ENCODE data around the gene CPTP. TPM values are rescaled to one million over a fixed set of nuclear protein-coding genes. Genes with fewer than 3 reads are reported as not detected.

Gene CPTP
- total RNA-seq = 10 to 100 TPM in 2 of 4 donors, 1 to 10 TPM in 2; 8.5 to 18.6 (median 11.5) TPM

DNA sequence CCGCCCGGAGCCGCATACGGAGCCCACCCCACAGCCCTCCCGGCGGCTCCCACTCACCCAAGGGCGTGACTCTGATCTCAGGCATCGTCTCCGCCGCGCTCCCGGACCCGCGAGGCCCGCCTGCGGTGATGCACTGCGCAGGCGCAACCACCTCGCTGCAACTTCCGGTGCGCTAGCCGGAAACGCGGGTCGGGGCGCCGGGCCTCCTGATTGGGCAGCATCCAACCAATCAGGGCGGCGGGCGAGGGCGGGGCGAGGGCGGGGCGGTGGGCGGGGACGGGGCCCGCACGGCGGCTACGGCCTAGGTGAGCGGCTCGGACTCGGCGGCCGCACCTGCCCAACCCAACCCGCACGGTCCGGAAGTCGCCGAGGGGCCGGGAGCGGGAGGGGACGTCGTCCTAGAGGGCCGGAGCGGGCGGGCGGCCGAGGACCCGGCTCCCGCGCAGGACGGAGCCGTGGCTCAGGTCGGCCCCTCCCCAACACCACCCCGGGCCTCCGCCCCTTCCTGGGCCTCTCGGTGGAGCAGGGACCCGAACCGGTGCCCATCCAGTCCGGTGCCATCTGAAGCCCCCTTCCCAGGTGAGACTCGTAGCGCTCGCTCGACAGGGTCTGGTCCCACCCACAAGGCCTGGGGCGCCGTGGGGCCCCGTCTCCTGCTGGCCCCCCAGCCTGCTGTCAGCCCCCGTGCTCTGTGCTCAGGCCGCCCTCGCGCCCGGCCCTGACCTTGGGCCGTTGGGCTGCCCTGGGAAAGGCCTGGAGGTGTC lies at the start of gene CPTP, which contains the start of gene INTS11:
TSS of gene CPTP (plus strand) at position 279 of the 764 bp plus-strand sequence. CDS start 2,109 bp downstream, outside the sequence.
TSS of gene INTS11 (minus strand) at position 137 of the 764 bp plus-strand sequence. CDS start at position 85, 52 bp downstream.
- TF ChIP-seq, protein P1, sequence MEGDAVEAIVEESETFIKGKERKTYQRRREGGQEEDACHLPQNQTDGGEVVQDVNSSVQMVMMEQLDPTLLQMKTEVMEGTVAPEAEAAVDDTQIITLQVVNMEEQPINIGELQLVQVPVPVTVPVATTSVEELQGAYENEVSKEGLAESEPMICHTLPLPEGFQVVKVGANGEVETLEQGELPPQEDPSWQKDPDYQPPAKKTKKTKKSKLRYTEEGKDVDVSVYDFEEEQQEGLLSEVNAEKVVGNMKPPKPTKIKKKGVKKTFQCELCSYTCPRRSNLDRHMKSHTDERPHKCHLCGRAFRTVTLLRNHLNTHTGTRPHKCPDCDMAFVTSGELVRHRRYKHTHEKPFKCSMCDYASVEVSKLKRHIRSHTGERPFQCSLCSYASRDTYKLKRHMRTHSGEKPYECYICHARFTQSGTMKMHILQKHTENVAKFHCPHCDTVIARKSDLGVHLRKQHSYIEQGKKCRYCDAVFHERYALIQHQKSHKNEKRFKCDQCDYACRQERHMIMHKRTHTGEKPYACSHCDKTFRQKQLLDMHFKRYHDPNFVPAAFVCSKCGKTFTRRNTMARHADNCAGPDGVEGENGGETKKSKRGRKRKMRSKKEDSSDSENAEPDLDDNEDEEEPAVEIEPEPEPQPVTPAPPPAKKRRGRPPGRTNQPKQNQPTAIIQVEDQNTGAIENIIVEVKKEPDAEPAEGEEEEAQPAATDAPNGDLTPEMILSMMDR (IDR thresholded peaks at IDR 0.05) = no peak
- ATAC-seq (ENCODE audit: low FRiP score) = peak; percentile 79
- DNase-seq (ENCODE audit: low spot score) = peak; percentile 80

DNA sequence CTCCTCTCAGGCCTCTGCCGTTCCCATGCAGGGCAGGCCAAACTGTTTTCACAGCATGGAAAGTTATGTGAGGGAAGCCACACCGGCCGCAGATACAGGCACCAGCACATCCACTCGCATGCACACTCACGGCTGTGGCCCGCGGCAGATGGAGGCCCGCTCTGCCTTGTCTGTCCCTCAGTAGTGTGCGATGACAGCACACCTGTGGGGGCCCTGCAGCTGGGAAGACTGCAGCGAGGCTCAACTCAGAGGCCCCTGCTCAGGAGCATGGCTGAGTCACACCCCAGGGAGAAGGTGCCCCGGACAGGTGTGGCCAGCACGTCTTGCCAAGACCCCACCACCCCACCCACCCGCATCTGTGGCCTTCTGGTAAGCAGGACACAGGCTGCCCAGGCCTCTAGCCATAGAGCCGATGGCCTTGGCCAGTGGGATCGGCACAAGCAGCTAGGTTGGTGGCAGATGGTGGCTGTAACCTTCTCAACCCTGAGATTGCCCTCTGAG lies 49.6 kb upstream of the CPTP start:
- ATAC-seq (ENCODE audit: low FRiP score) = no peak
- TF ChIP-seq, protein P1 (IDR thresholded peaks at IDR 0.05) = no peak
- no peak for DNase-seq (ENCODE audit: low spot score)

DNA sequence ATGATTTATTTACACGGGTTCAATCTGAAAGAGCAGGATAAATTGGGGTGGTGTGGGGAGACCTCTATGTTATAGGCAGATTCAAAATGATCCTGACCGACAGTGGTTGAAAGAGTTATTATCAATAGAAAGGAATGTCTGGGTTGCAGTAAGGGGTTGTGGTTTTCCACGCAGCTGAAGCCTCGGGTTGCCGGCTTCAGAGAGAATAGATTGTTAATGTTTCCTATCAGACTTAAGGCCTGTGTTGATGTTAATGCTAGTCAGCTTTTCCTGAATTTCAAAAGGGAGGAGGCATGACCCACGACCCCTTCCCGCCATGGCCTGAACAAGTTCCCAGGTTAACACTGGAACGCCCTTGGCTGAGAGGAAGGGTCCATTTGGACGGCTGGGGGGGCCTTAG lies 48.8 kb upstream of the CPTP start:
- TF ChIP-seq, protein P1 (IDR thresholded peaks at IDR 0.05) = no peak
- no peak for DNase-seq (ENCODE audit: low spot score)
- ATAC-seq (ENCODE audit: low FRiP score) = no peak

DNA sequence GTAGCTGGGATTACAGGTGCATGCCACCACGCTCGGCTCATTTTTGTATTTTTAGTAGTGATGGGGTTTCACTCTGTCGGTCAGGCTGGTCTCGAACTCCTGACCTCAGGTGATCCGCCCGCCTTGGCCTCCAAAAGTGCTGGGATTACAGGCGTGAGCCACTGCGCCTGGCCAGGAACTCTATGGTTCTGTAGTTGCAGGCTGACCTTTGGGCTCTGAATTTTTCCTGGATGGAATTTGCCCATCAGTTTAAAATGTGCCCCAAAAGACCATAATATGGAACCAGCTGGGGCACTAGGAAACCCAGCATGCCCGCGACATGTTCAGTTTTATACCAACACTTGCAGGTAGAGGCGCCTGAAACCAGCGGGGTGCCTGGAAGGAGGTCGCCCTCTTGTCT lies 46.0 kb upstream of the CPTP start:
- TF ChIP-seq, protein P1 (IDR thresholded peaks at IDR 0.05) = no peak
- ATAC-seq (ENCODE audit: low FRiP score) (no peak), DNase-seq (ENCODE audit: low spot score) (no peak)

DNA sequence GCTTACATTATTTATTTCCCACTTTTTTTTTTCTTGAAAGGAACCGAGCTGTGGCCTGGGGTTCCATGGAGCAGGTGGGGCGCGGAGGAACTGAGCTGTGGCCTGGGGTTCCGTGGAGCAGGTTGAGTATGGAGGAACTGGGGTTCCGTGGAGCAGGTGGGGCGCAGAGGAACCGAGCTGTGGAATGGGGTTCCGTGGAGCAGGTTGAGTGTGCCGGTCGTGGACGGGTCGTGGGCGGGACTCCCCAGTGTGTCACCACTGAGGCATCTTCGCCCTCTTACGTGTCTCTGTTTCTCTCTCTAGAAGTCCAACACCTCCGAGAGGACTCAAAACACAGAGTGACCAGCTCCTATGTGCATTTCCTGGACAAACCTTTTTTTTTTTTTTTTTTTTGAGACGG lies 45.6 kb upstream of the CPTP start:
- ATAC-seq (ENCODE audit: low FRiP score) = no peak
- DNase-seq (ENCODE audit: low spot score) = no peak
- TF ChIP-seq, protein P1 (IDR thresholded peaks at IDR 0.05) = no peak

DNA sequence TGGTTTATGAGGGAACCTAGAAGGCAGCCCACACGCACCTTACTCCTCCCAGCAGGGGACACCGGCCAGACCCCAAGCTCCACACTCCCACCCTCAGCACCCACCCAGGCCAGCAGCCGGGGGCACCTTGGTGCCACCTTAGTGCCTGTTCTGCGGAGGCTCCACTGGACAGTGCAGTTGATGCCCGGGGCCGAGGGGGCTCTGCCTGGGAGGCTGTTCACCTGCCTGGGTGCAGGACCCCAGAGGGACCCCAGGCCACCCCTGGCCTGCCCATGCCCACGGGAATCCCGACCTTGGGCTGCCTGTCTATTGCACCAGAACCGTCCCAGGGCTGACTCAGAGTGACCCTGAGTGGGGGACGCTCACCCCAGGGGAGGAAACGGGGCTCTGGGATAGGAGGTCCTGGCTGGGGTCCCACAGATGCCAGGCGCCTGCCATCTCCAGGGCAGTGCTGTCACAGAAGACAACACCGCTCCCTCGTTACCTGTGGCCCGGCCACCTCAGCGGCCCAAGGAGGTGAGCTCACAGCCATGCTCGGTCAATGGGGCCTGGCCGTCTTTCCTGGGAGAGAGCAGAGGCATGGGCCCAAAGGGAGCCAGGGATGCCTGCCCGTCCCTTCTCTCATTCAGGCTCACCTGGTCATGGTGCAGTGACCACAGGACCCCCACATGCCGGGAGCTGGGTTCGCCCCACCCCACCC lies 43.7 kb upstream of the CPTP start:
- DNase-seq (ENCODE audit: low spot score) (no peak), ATAC-seq (ENCODE audit: low FRiP score) (no peak)
- TF ChIP-seq, protein P1 (IDR thresholded peaks at IDR 0.05) = no peak

Measured in omental fat pad (tissue), 4 donors.